ENCODE results near the gene PPP1R1B.

- no peak for TF ChIP-seq POLR2A (IDR thresholded peaks at IDR 0.05)
- TF ChIP-seq CTCF (IDR thresholded peaks at IDR 0.05): no peak
These were observed 13.8 kb upstream of the PPP1R1B start for GRCh38 chr17:39612935-39613464.

All from adrenal gland (tissue), 5 donors.